Endothelial cell of umbilical vein (primary cell): ENCODE measurements around the gene RPL41. TPM values are rescaled to one million over a fixed set of nuclear protein-coding genes. Genes with fewer than 3 reads are reported as not detected.
"Not testable (repeated sequence)": the region's sequence is repeated elsewhere in the genome, so short reads cannot be mapped to it uniquely, and the experiment has no call there.

Experiments
- BruUV-seq: library from RNA; stranded (reverse); fragments of 400-500 nt; replicated peaks from 2 replicates; lab custom pipeline; 2021; lab: Mats Ljungman, UMichigan
- CTCF ChIA-PET: fragments of 300-600, 350-600 bp; sonication (Branson Sonifier 250); formaldehyde crosslinking; loops from one replicate; lab custom pipeline; 2021; ENCODE audit warnings: antibody characterized with exemption, inconsistent platforms; lab: Charles Lee
- POLR2A ChIA-PET: fragments of 300-600, 350-600 bp; sonication (Branson Sonifier 250); formaldehyde crosslinking; loops from one replicate; lab custom pipeline; 2021; ENCODE audit warnings: antibody characterized with exemption, inconsistent platforms; lab: Charles Lee
- DNase-seq: peaks from one replicate; pipeline ENCODE4 v3.0.0-alpha.2; 2011; ENCODE audit warnings: low read depth, low spot score
- FAIRE-seq: peaks from 2 replicates; lab custom pipeline; 2011; peaks lifted over from hg19 to GRCh38; lab: Jason Lieb, UNC
- H2AFZ ChIP-seq: 2 replicates; pipeline ENCODE4 v1.6.0; 2012; ENCODE audit warnings: low read depth, low read length, control low read depth, inconsistent platforms
- H3K27ac ChIP-seq: 2 replicates; pipeline ENCODE4 v1.5.1; 2011; ENCODE audit warnings: low read depth, mild to moderate bottlenecking, control low read depth, low read length, moderate library complexity; ENCODE audit not compliant: insufficient read depth
- H3K27me3 ChIP-seq, 2 experiments: 2 replicates each; pipeline versions ENCODE4 v1.6.0 to v1.6.1; 2011; ENCODE audit warnings: low read length in 2 of 2, mixed read lengths in 1 of 2; ENCODE audit not compliant: control insufficient read depth in 2 of 2, insufficient read depth in 2 of 2
- H3K36me3 ChIP-seq, 2 experiments: 2 replicates in 1 of 2; 3 replicates in 1 of 2; pipeline ENCODE4 v1.5.1; 2011; ENCODE audit warnings: low read length in 2 of 2, mild to moderate bottlenecking in 1 of 2, moderate library complexity in 1 of 2; ENCODE audit not compliant: control insufficient read depth in 2 of 2, insufficient read depth in 2 of 2; ENCODE audit errors: extremely low read depth in 1 of 2
- H3K4me1 ChIP-seq: 3 replicates; pipeline ENCODE4 v1.5.1; 2011; ENCODE audit warnings: mild to moderate bottlenecking, low read length; ENCODE audit not compliant: control insufficient read depth, insufficient read depth; ENCODE audit errors: extremely low read depth
- H3K4me2 ChIP-seq: 2 replicates; pipeline ENCODE4 v1.6.1; 2011; ENCODE audit warnings: low read length, control low read depth, mixed read lengths; ENCODE audit not compliant: insufficient read depth
- H3K4me3 ChIP-seq, 3 experiments: fragments of 200-600 bp in 1 of 3; sonication (generic), shearing (Covaris generic) in 1 of 3; replicated peaks in 1 of 3; 2 replicates each; pipeline ENCODE4 v1.5.1; 2011 to 2016; ENCODE audit warnings: control low read depth in 3 of 3, low read length in 3 of 3, mild to moderate bottlenecking in 2 of 3, inconsistent platforms in 1 of 3, low read depth in 1 of 3, moderate library complexity in 1 of 3; ENCODE audit not compliant: insufficient read depth in 1 of 3
- H3K79me2 ChIP-seq: 2 replicates; pipeline ENCODE4 v1.6.0; 2012; ENCODE audit warnings: low read length, inconsistent platforms; ENCODE audit not compliant: control insufficient read depth, insufficient read depth
- H3K9ac ChIP-seq: replicated peaks from 2 replicates; pipeline ENCODE3; 2011; ENCODE audit warnings: low read length, control low read depth; ENCODE audit not compliant: insufficient read depth; ENCODE audit errors: extremely low read depth
- H3K9me1 ChIP-seq: replicated peaks from 3 replicates; pipeline ENCODE4 v1.6.0; 2011; ENCODE audit warnings: mild to moderate bottlenecking, low read length; ENCODE audit not compliant: control insufficient read depth, insufficient read depth; ENCODE audit errors: extremely low read depth
- H3K9me3 ChIP-seq: replicated peaks from 2 replicates; pipeline ENCODE4 v1.5.1; 2012; ENCODE audit warnings: low read length, inconsistent platforms; ENCODE audit not compliant: control insufficient read depth, insufficient read depth
- H4K20me1 ChIP-seq: replicated peaks from 2 replicates; pipeline ENCODE3; 2011; ENCODE audit warnings: mild to moderate bottlenecking, low read length; ENCODE audit not compliant: control insufficient read depth, insufficient read depth; ENCODE audit errors: extremely low read depth
- EZH2 ChIP-seq: IDR thresholded peaks from 2 replicates; pipeline ENCODE4 v1.6.1; 2012; ENCODE audit warnings: borderline replicate concordance, low read depth, mild to moderate bottlenecking, moderate library complexity, low read length, inconsistent platforms; ENCODE audit not compliant: severe bottlenecking
- FOS ChIP-seq: IDR thresholded peaks from 2 replicates; pipeline ENCODE4 v1.6.1; 2011; ENCODE audit warnings: mild to moderate bottlenecking, low read length, moderate library complexity, borderline replicate concordance; ENCODE audit not compliant: insufficient read depth
- GATA2 ChIP-seq: IDR thresholded peaks from 2 replicates; pipeline ENCODE4 v1.7.0; 2011; ENCODE audit warnings: low read depth, mild to moderate bottlenecking, moderate library complexity, mixed read lengths, low read length; ENCODE audit not compliant: insufficient read length, insufficient read depth
- JUN ChIP-seq: IDR thresholded peaks from 2 replicates; pipeline ENCODE4 v1.6.1; 2011; ENCODE audit warnings: borderline replicate concordance, low read depth; ENCODE audit not compliant: insufficient read length, insufficient read depth
- MYC ChIP-seq: IDR thresholded peaks from one replicate; pipeline ENCODE4 v1.6.1; 2011; ENCODE audit warnings: mild to moderate bottlenecking, low read depth, low read length
- POLR2A ChIP-seq: IDR thresholded peaks from 2 replicates; pipeline ENCODE4 v1.6.1; 2012; ENCODE audit warnings: low read depth, mild to moderate bottlenecking, control low read depth, low read length
- POLR2AphosphoS5 ChIP-seq: IDR thresholded peaks from 2 replicates; pipeline ENCODE4 v1.6.1; 2012; ENCODE audit warnings: low read depth, mild to moderate bottlenecking, control low read depth, low read length, moderate library complexity; ENCODE audit not compliant: insufficient read depth
- dilution Hi-C: fragments of 300-500 bp; cut with MboI; formaldehyde crosslinking; loops from one replicate; pipeline ENCODE4 v1.15.0; 2019; ENCODE audit warnings: low sequenced_read_pairs; ENCODE audit not compliant: extremely low pct_ligation_motif_present
- intact Hi-C: fragments of 100-400 bp; cut with micrococcal nuclease; formaldehyde crosslinking; loops from one replicate; pipeline ENCODE4 v1.10.0; 2022
- polyA plus RNA-seq, 4 experiments: library from polyadenylated mRNA; depleted of rRNA in 3 of 4; stranded (reverse) in 3 of 4; unstranded in 1 of 4; fragments of >200 nt; gene quantifications; 2 replicates each; pipeline versions ENCODE4 v1.2.1 to v1.2.3, GENCODE V29; 2011 to 2012; ENCODE audit warnings: missing spikeins in 1 of 4
- total RNA-seq: library from RNA; stranded (reverse); gene quantifications from 2 replicates; pipeline ENCODE4 v1.2.3, GENCODE V29; 2021
- TF ChIP-seq, protein P1 (sequence below), 2 donors: IDR thresholded peaks; 1 replicate in 1 of 2; 2 replicates in 1 of 2; pipeline ENCODE4 v1.5.1; 2011; ENCODE audit warnings: low read length in 2 of 2, mild to moderate bottlenecking in 2 of 2, moderate library complexity in 2 of 2, control low read depth in 1 of 2, inconsistent platforms in 1 of 2, low read depth in 1 of 2; ENCODE audit not compliant: insufficient read depth in 1 of 2; ENCODE audit errors: extremely low read depth in 1 of 2
- TF ChIP-seq, protein P2 (sequence below): IDR thresholded peaks from 2 replicates; pipeline ENCODE4 v1.6.1; 2011; ENCODE audit not compliant: insufficient read depth, insufficient read length

The RPL41 gene
- total and polyA plus RNA-seq, 2 donors (not counting 3 experiments of a cell fraction or from before 2014, with no cell fraction given) = 3,212 to 9,990 TPM

DNA sequence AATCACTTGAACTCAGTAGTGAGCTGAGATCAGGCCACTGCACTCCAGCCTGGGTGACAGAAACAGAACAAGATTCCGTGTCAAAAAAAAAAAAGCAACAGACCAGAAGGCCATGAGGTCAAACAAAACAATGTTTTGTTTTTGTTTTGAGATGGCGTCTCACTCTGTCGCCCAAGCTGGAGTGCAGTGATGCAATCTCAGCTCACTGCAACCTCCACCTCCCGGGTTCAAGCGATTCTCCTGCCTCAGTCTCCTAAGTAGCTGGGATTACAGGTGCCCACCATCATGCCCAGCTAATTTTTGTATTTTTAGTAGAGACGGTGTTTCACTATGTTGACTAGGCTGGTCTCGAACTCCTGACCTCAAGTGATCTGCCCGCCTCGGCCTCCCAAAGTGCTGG is 38.5 kb upstream of the RPL41 start:
- FAIRE-seq, H3K27ac ChIP-seq, H3K9me1 ChIP-seq, H3K9me3 ChIP-seq, H3K4me3 ChIP-seq, H3K27me3 ChIP-seq, BruUV-seq, H3K9ac ChIP-seq, H3K79me2 ChIP-seq, H4K20me1 ChIP-seq, H3K4me1 ChIP-seq, CTCF ChIA-PET, H2AFZ ChIP-seq, dilution Hi-C loops, H3K36me3 ChIP-seq, intact Hi-C loops, H3K4me2 ChIP-seq, POLR2A ChIA-PET, DNase-seq: not testable (repeated sequence)

DNA sequence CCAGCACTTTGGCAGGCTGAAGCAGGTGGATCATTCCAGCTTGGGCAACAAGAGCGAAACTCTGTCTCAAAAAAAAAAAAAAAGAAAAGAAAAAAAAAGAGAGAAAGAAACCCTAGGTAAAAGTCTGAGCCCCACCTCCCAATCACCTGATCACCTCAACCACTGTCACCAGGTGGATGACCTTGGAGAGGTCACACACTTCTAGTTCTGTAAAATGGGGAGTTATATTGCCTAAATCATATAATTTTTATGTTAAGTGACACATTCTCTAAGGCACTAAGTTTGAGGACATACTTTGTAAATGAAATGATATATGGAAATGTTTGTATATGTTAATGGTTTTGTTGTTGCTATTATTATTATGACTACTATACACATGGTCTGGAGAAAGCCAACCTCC is 38.0 kb upstream of the RPL41 start:
- ChIA-PET CTCF (interaction anchor here (0.6 to 5.0 kb wide), 7 partner anchors 8 to 144 kb away, joined by 3 to 59 read pairs (median 4); partner anchors contain the start of genes PA2G4 and RNF41), POLR2A (no interaction called here)
- H3K9ac ChIP-seq = no peak overlapping the region
- H3K4me3 ChIP-seq = no peak overlapping the region
- dilution Hi-C loops = no loop called here
- H3K4me1 ChIP-seq = peaks cover 8% of the 10 kb centered on the region
- no peaks in the 10 kb centered on the region for H4K20me1 ChIP-seq
- H3K9me1 ChIP-seq = no peaks in the 10 kb centered on the region
- FAIRE-seq (no peak), DNase-seq (no peak)
- H3K4me2 ChIP-seq = peak overlapping the region; percentile 85
- H3K79me2 ChIP-seq = no peaks in the 10 kb centered on the region
- no peaks in the 10 kb centered on the region for H3K36me3 ChIP-seq
- H2AFZ ChIP-seq = peak overlapping the region; percentile 91
- no peak overlapping the region for H3K27ac ChIP-seq
- H3K9me3 ChIP-seq = no peaks in the 10 kb centered on the region
- no TSS peak for BruUV-seq
- H3K27me3 ChIP-seq = peaks cover 2 to 4% of the 10 kb centered on the region in 2 experiments
- intact Hi-C loops = no loop called here
- TF ChIP-seq, protein P1, sequence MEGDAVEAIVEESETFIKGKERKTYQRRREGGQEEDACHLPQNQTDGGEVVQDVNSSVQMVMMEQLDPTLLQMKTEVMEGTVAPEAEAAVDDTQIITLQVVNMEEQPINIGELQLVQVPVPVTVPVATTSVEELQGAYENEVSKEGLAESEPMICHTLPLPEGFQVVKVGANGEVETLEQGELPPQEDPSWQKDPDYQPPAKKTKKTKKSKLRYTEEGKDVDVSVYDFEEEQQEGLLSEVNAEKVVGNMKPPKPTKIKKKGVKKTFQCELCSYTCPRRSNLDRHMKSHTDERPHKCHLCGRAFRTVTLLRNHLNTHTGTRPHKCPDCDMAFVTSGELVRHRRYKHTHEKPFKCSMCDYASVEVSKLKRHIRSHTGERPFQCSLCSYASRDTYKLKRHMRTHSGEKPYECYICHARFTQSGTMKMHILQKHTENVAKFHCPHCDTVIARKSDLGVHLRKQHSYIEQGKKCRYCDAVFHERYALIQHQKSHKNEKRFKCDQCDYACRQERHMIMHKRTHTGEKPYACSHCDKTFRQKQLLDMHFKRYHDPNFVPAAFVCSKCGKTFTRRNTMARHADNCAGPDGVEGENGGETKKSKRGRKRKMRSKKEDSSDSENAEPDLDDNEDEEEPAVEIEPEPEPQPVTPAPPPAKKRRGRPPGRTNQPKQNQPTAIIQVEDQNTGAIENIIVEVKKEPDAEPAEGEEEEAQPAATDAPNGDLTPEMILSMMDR (IDR thresholded peaks at IDR 0.05; ENCODE audit: extremely low read depth in 1 of 2, insufficient read depth in 1 of 2, low read depth in 1 of 2, low read length in 2 of 2) = no peak
- TF ChIP-seq JUN = no peak
- no peak for TF ChIP-seq POLR2AphosphoS5
- TF ChIP-seq MYC = no peak
- TF ChIP-seq, protein P2, sequence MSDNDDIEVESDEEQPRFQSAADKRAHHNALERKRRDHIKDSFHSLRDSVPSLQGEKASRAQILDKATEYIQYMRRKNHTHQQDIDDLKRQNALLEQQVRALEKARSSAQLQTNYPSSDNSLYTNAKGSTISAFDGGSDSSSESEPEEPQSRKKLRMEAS = no peak
- no peak for TF ChIP-seq EZH2
- no peak for TF ChIP-seq FOS
- no peak for TF ChIP-seq GATA2
- no peak for TF ChIP-seq POLR2A
